CD8-positive, alpha-beta memory T cell (primary cell): Measurements from ENCODE around the gene TLX1. TPM values are rescaled to one million over a fixed set of nuclear protein-coding genes. Genes with fewer than 3 reads are reported as not detected.
A peak's percentile ranks its signal among the peaks of the same experiment; 100 is the strongest.
"Not testable (repeated sequence)": the region's sequence is repeated elsewhere in the genome, so short reads cannot be mapped to it uniquely, and the experiment has no call there.

Experiments
- CTCF ChIA-PET: fragments of 350-600 bp; sonication (Branson Sonifier 250); formaldehyde crosslinking; loops from one replicate; lab custom pipeline; 2021; ENCODE audit warnings: antibody characterized with exemption; lab: Charles Lee
- POLR2A ChIA-PET: fragments of 350-600 bp; sonication (Branson Sonifier 250); formaldehyde crosslinking; loops from one replicate; lab custom pipeline; 2021; ENCODE audit warnings: antibody characterized with exemption; lab: Charles Lee
- DNase-seq, 5 donors: peaks; one replicate each; pipeline versions ENCODE4 v3.0.0 to v3.0.0-alpha.2; 2020 to 2022; ENCODE audit warnings: mixed read lengths in 1 of 5
- H3K27ac ChIP-seq: one replicate; pipeline ENCODE4 v1.7.0; 2013; ENCODE audit warnings: low read depth, mild to moderate bottlenecking, low read length, moderate library complexity
- H3K27me3 ChIP-seq: 2 replicates; pipeline ENCODE4 v1.7.0; 2013; ENCODE audit warnings: low read length, mild to moderate bottlenecking; ENCODE audit not compliant: insufficient read depth, poor library complexity, severe bottlenecking
- H3K36me3 ChIP-seq: 2 replicates; pipeline ENCODE4 v1.7.0; 2013; ENCODE audit warnings: mild to moderate bottlenecking, low read length, moderate library complexity; ENCODE audit not compliant: insufficient read depth
- H3K4me1 ChIP-seq: 2 replicates; pipeline ENCODE4 v1.7.0; 2013; ENCODE audit warnings: mild to moderate bottlenecking, low read length, moderate library complexity; ENCODE audit not compliant: insufficient read depth
- H3K4me3 ChIP-seq: 2 replicates; pipeline ENCODE4 v1.7.0; 2013; ENCODE audit warnings: mild to moderate bottlenecking, low read length
- H3K9me3 ChIP-seq: 2 replicates; pipeline ENCODE4 v1.7.0; 2013; ENCODE audit warnings: mild to moderate bottlenecking, low read length
- H3K27ac Mint-ChIP-seq, 8 donors: one replicate each; pipeline ENCODE4 v1.8.0; 2020 to 2021; ENCODE audit warnings: mixed read lengths in 8 of 8, mild to moderate bottlenecking in 6 of 8, inconsistent platforms in 3 of 8, moderate library complexity in 3 of 8
- H3K27me3 Mint-ChIP-seq, 2 donors: one replicate each; pipeline ENCODE4 v1.8.0; 2020 to 2021; ENCODE audit warnings: mixed read lengths in 2 of 2, mild to moderate bottlenecking in 1 of 2, moderate library complexity in 1 of 2
- H3K36me3 Mint-ChIP-seq, 3 donors: one replicate each; pipeline ENCODE4 v1.8.0; 2020 to 2021; ENCODE audit warnings: mixed read lengths in 3 of 3, inconsistent platforms in 1 of 3, mild to moderate bottlenecking in 1 of 3
- H3K4me1 Mint-ChIP-seq, 3 donors: one replicate each; pipeline ENCODE4 v1.8.0; 2020 to 2021; ENCODE audit warnings: mixed read lengths in 3 of 3, inconsistent platforms in 1 of 3, mild to moderate bottlenecking in 1 of 3
- H3K4me3 Mint-ChIP-seq, 7 donors: one replicate each; pipeline ENCODE4 v1.8.0; 2020 to 2021; ENCODE audit warnings: mixed read lengths in 7 of 7, mild to moderate bottlenecking in 6 of 7, moderate library complexity in 4 of 7, inconsistent platforms in 2 of 7
- H3K9me3 Mint-ChIP-seq, 5 donors: one replicate each; pipeline ENCODE4 v1.8.0; 2020 to 2022; ENCODE audit warnings: mixed read lengths in 5 of 5, mild to moderate bottlenecking in 3 of 5, moderate library complexity in 2 of 5, inconsistent platforms in 1 of 5
- polyA plus RNA-seq: library from polyadenylated mRNA; unstranded; fragments of 300-500 nt; fragmentation: Illumina TruSeq; gene quantifications from one replicate; pipeline ENCODE4 v1.2.3, GENCODE V29; 2021
- total RNA-seq, 2 experiments: library from RNA; stranded (reverse); gene quantifications; one replicate each; pipeline ENCODE4 v1.2.3, GENCODE V29; 2021

TLX1 gene
- total and polyA plus RNA-seq, 3 experiments from 2014 or later, result not detected

DNA sequence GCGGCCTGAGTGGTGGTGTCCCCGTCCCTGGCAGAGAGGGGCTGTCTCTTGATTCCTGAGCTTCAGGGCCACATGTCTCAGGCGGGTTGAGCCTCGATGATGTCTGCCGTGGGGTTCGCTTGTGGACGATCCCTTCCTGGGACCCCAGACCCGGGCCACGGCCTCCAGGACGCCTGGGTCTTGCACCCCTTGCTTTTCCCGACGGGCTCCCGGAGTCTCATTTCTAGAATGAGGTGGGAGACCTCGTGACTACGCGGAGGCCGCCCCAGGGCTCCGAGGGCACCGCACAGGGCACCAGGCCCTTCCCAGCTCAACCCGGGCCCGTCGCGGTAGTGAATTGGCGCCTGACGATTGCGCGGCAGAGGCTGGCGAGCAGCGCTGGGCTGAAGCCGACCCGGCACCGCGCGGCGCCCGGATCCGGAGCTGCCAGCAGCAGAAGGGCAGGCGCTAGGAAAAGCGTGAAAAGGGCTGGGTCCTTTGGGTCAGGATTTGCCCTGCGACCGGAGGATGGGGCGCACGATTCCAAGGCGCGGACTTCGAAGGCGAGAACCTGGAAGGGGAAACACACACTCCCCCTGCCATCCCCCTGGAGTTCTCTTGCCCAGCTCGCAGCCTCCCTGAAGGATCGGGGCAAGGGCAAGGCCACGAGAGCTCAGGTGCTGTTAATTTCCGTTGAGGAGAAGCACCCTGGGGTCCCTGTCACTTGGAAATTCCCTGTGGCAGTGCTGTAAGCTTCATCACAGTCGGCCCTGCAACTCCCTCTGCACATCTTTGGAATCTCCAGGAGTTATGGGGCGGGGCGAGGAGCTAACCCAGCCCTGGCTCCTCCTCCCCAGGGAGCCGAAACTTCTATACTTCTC lies 15.5 kb downstream of the TLX1 start:
- Mint-ChIP-seq H3K9me3 (no peaks in the 10 kb centered on the region), H3K4me3 (no peak overlapping the region), H3K27ac (no peak overlapping the region), H3K36me3 (peaks cover 0 to 1% (median 0%) of the 10 kb centered on the region in 3 donors), H3K4me1 (peaks cover 4 to 19% (median 4%) of the 10 kb centered on the region in 3 donors), H3K27me3 (peaks cover 74 to 84% of the 10 kb centered on the region in 2 donors)
- Histone ChIP-seq H3K4me1 (no peaks in the 10 kb centered on the region), H3K36me3 (no peaks in the 10 kb centered on the region), H3K27me3 (peaks cover 62% of the 10 kb centered on the region), H3K27ac (no peak overlapping the region), H3K4me3 (no peak overlapping the region), H3K9me3 (no peaks in the 10 kb centered on the region)
- CTCF ChIA-PET, result interaction anchor here (1.3 to 9.3 kb wide), 3 partner anchors 15 to 73 kb away, joined by 3 to 287 read pairs (median 8); no protein-coding TSS in a partner anchor
- no peak for DNase-seq
- POLR2A ChIA-PET, result no interaction called here

- H3K27me3 ChIP-seq, result peaks cover 36% of the 10 kb centered on the region
- H3K27ac ChIP-seq, result no peak overlapping the region
- H3K36me3 ChIP-seq, result no peaks in the 10 kb centered on the region
- H3K4me1 ChIP-seq, result no peaks in the 10 kb centered on the region
- H3K27me3 Mint-ChIP-seq, result peaks cover 38 to 81% of the 10 kb centered on the region in 2 donors
- H3K36me3 Mint-ChIP-seq, result no peaks in the 10 kb centered on the region
- no peaks in the 10 kb centered on the region for H3K9me3 ChIP-seq
- CTCF ChIA-PET, result interaction anchor here (0.7 to 2.2 kb wide), 4 partner anchors 9 to 90 kb away, joined by 3 to 13 read pairs (median 4); no protein-coding TSS in a partner anchor
- H3K4me3 Mint-ChIP-seq, result no peak overlapping the region
- H3K4me3 ChIP-seq, result no peak overlapping the region
- peaks cover 0 to 6% (median 0%) of the 10 kb centered on the region in 3 donors for H3K4me1 Mint-ChIP-seq
- peaks cover 0 to 3% (median 0%) of the 10 kb centered on the region in 5 donors for H3K9me3 Mint-ChIP-seq
- POLR2A ChIA-PET, result no interaction called here
- H3K27ac Mint-ChIP-seq, result no peak overlapping the region
- no peak for DNase-seq
These were observed 20.3 kb downstream of the TLX1 start for GRCh38 chr10:101151395-101151794.

- Mint-ChIP-seq H3K4me1 (no peaks in the 10 kb centered on the region), H3K36me3 (no peaks in the 10 kb centered on the region), H3K27me3 (peaks cover 35 to 83% of the 10 kb centered on the region in 2 donors), H3K4me3 (no peak overlapping the region), H3K27ac (no peak overlapping the region), H3K9me3 (peaks cover 0 to 3% (median 0%) of the 10 kb centered on the region in 5 donors)
- Histone ChIP-seq H3K4me1 (no peaks in the 10 kb centered on the region), H3K27me3 (peaks cover 30% of the 10 kb centered on the region), H3K27ac (no peak overlapping the region), H3K4me3 (no peak overlapping the region), H3K9me3 (no peaks in the 10 kb centered on the region), H3K36me3 (no peaks in the 10 kb centered on the region)
- DNase-seq, result no peak
- POLR2A ChIA-PET, result no interaction called here
- CTCF ChIA-PET, result interaction anchor here (1.4 to 2.2 kb wide), 2 partner anchors 9 to 10 kb away, joined by 4 to 13 read pairs; no protein-coding TSS in a partner anchor
These were observed 21.2 kb downstream of the TLX1 start for GRCh38 chr10:101152316-101152715.

GRCh38 chr10:101154506-101154905 lies 23.4 kb downstream of the TLX1 start:
- peaks cover 17% of the 10 kb centered on the region for H3K27me3 ChIP-seq
- DNase-seq, H3K36me3 ChIP-seq, H3K27ac ChIP-seq, H3K27ac Mint-ChIP-seq, H3K9me3 Mint-ChIP-seq, H3K36me3 Mint-ChIP-seq, H3K4me1 ChIP-seq, H3K9me3 ChIP-seq, H3K4me1 Mint-ChIP-seq, H3K4me3 ChIP-seq, POLR2A ChIA-PET: not testable (repeated sequence)
- CTCF ChIA-PET, result interaction anchor here (1.4 to 3.5 kb wide), 2 partner anchors 12 to 96 kb away, joined by 3 to 24 read pairs; no protein-coding TSS in a partner anchor
- H3K27me3 Mint-ChIP-seq, result peaks cover 30 to 83% of the 10 kb centered on the region in 2 donors
- H3K4me3 Mint-ChIP-seq, result peak overlapping the region in 1 of 7 donors; percentile 65

GRCh38 chr10:101155896-101156295 lies 24.8 kb downstream of the TLX1 start:
- Histone ChIP-seq H3K27ac (no peak overlapping the region), H3K27me3 (peaks cover 14% of the 10 kb centered on the region), H3K4me3 (no peak overlapping the region), H3K36me3 (no peaks in the 10 kb centered on the region), H3K4me1 (no peaks in the 10 kb centered on the region), H3K9me3 (no peaks in the 10 kb centered on the region)
- Mint-ChIP-seq H3K4me3 (no peak overlapping the region), H3K36me3 (no peaks in the 10 kb centered on the region), H3K27ac (no peak overlapping the region), H3K4me1 (no peaks in the 10 kb centered on the region), H3K9me3 (peaks cover 0 to 3% (median 0%) of the 10 kb centered on the region in 5 donors), H3K27me3 (peaks cover 27 to 81% of the 10 kb centered on the region in 2 donors)
- CTCF ChIA-PET, result interaction anchor here (1.3 to 3.5 kb wide), 2 partner anchors 14 to 60 kb away, joined by 4 to 24 read pairs; no protein-coding TSS in a partner anchor
- no peak for DNase-seq
- POLR2A ChIA-PET, result no interaction called here

DNA sequence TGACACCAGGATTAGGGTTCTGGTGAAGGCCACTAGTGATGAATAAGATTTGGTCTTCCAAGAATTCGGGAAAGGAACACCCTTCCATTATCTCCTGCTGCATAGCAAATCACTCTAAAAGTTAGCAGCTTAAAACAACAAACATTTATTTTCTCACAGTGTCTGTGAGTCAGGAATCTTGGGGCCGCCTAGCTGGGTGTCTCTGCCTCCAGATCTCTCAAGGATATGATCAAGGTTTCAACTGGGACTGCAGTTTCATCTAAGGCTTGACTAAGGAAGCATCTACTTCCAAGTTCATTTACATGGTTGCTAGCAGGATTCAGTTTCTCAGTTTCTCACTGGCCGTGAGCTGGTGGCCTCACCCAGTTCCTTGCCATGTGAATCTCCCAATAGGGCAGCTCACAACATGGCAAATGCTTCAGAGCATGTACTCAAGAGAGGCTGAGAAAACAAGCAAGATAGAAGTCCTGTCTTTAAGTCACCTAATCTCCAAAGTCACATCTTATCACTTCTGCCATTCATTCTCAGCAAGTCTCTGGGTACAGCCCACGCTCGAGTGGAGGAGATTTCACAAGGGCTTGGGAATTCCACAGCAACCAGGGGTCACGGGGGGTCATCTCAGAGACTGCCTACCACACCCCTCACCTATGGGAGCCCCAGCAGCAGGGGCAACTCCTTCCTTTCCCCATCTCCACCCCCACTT lies 26.8 kb downstream of the TLX1 start:
- Mint-ChIP-seq H3K27ac (no peak overlapping the region), H3K9me3 (peaks cover 0 to 3% (median 0%) of the 10 kb centered on the region in 5 donors), H3K27me3 (peaks cover 38 to 82% of the 10 kb centered on the region in 2 donors), H3K4me3 (no peak overlapping the region), H3K4me1 (peaks cover 7 to 11% (median 8%) of the 10 kb centered on the region in 3 donors), H3K36me3 (no peaks in the 10 kb centered on the region)
- H3K4me3 ChIP-seq, result no peak overlapping the region
- H3K27ac ChIP-seq, result no peak overlapping the region
- H3K4me1 ChIP-seq, result no peaks in the 10 kb centered on the region
- no peaks in the 10 kb centered on the region for H3K36me3 ChIP-seq
- no peak for DNase-seq
- POLR2A ChIA-PET, result no interaction called here
- CTCF ChIA-PET, result interaction anchor here (1.4 kb wide), 2 partner anchors 9 to 16 kb away, joined by 4 to 5 read pairs; no protein-coding TSS in a partner anchor
- no peaks in the 10 kb centered on the region for H3K9me3 ChIP-seq
- peaks cover 26% of the 10 kb centered on the region for H3K27me3 ChIP-seq

DNA sequence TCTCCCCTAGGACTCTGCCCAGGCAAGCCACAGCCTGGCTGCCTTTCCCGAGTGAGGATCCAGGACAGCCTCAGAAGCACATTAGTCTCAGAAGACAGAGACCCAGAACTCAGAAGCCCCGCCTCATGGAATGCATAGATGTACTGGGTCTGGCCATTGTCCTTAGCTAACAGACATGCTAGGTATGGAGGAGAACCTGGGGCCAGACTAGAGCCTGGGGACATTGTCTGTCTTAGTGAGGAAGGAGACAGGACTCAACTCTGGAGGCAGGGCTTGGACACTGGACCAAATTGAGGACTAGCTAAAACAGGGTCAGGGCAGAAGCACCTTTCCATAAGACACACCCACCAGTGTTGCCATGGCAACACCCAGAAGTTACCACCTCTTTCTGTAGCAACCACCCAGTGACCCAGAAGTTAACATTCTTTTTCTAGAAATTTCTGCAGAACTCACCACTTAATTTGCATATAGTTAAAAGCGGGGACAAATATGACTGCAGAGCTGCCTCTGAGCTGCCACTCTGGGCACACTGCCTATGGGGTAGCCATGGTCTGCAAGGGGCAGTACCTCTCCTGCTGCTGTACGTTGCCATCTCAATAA lies 27.5 kb downstream of the TLX1 start:
- H3K4me1 Mint-ChIP-seq, result peaks cover 7 to 11% (median 8%) of the 10 kb centered on the region in 3 donors
- Histone ChIP-seq H3K27me3 (peaks cover 26% of the 10 kb centered on the region), H3K9me3 (no peaks in the 10 kb centered on the region), H3K4me3 (no peak overlapping the region), H3K27ac (no peak overlapping the region), H3K4me1 (no peaks in the 10 kb centered on the region), H3K36me3 (no peaks in the 10 kb centered on the region)
- H3K4me3 Mint-ChIP-seq, result no peak overlapping the region
- H3K36me3 Mint-ChIP-seq, result no peaks in the 10 kb centered on the region
- no peak for DNase-seq
- ChIA-PET CTCF (interaction anchor here (1.4 kb wide), 2 partner anchors 8 to 17 kb away, joined by 4 to 5 read pairs; no protein-coding TSS in a partner anchor), POLR2A (no interaction called here)
- H3K27me3 Mint-ChIP-seq, result peaks cover 39 to 85% of the 10 kb centered on the region in 2 donors
- H3K9me3 Mint-ChIP-seq, result peaks cover 0 to 3% (median 0%) of the 10 kb centered on the region in 5 donors
- H3K27ac Mint-ChIP-seq, result no peak overlapping the region
